SU-DHL-6 (cell line): Measurements from ENCODE around the gene NRIP3.
"Not testable (repeated sequence)": the region's sequence is repeated elsewhere in the genome, so short reads cannot be mapped to it uniquely, and the experiment has no call there.

Experiments
- CTCF ChIP-seq: fragments of 200-600 bp; sonication (generic); IDR thresholded peaks from one replicate; pipeline ENCODE4 v1.5.1; 2017; ENCODE audit warnings: antibody characterized with exemption, mild to moderate bottlenecking, low read length, moderate library complexity; ENCODE audit not compliant: insufficient read depth, poor library complexity, severe bottlenecking
- EZH2phosphoT487 ChIP-seq: fragments of 200-600 bp; sonication (generic), shearing (Covaris generic); conservative IDR thresholded peaks from 2 replicates; pipeline ENCODE4 v1.6.1; 2018; ENCODE audit warnings: mild to moderate bottlenecking, antibody characterized with exemption, low read length, moderate library complexity, mixed read lengths

DNA sequence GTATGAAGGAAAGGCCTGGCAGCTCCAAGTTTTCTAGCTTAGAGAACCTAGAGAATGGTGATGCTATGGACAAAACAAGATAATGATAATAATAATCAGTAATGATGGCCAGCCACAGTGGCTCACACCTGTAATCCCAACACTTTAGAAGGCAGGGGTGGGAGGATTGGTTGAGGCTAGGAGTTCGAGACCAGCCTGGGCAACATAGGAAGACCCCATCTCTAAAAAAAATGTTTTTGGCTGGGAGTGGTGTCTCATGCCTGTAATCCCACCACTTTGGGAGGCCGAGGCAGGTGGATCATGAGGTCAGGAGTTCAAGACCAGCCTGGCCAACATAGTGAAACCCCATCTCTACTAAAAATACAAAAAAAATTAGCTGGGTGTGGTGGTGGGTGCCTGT is 68.0 kb downstream of the NRIP3 start:
- TF ChIP-seq CTCF, EZH2phosphoT487: not testable (repeated sequence)
